GM21786 (cell line): ENCODE data around the gene RAB11FIP4.
"Not testable (repeated sequence)": the region's sequence is repeated elsewhere in the genome, so short reads cannot be mapped to it uniquely, and the experiment has no call there.

ENCODE experiments used
- ATAC-seq: cut with Tn5 transposase; IDR thresholded peaks from one replicate; pipeline ENCODE4 v1.9.1; 2021; ENCODE audit not compliant: unreplicated experiment

Gene RAB11FIP4

DNA sequence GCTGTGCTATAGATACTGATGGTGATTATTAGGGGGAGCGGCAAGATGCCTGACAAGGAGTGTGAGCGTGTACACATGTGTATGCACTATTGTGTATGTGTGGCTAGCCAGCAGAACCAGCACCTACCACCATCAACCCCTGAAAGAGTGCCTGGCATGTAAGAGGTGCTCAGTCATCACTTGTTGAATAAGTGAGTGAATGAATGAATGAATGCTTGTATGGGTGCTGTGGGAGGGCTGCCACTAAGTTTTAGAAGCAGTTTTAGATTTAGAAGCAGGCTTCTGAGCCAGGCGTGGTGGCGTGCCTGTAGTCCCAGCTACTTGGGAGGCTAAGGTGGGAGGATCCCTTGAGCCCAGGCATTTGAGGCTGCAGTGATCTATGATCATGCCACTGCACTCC is 37.0 kb downstream of the RAB11FIP4 start:
- no peak for ATAC-seq

DNA sequence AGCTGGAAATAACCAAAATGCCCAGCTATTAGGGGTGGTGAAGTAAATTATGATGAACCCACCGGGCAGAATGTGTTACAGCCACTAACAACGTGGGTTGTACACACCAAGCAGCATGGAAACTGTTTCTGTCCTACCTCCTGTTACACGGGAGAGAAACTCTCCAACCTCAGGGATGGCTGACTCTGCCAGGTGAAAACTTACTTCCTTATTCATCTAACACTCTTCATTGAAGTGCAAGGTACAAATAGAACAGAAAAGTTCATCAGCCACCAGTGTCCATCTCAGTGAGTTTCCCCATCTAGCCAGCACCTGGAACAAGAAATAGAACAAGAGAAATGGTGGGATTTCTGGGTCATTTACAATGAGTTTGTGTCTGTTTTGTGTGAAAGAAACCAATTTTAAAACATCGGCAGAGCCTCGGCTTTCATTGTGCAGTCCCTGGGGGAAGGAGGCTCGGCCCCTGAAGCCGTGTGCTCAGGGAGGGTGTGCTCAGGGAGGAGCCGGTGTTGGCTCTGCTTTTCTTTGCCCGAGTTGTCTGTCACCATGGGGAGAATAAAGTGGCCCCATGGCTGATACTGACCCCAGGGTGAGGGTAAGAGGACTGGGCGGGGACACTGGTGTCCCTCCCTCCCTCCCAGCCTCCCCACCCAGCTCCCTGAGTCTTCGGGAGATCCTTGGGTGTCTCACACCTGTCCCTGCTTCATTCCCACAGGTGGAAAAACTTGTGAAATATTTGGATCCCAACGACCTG is 39.8 kb downstream of the RAB11FIP4 start:
- ATAC-seq = no peak

DNA sequence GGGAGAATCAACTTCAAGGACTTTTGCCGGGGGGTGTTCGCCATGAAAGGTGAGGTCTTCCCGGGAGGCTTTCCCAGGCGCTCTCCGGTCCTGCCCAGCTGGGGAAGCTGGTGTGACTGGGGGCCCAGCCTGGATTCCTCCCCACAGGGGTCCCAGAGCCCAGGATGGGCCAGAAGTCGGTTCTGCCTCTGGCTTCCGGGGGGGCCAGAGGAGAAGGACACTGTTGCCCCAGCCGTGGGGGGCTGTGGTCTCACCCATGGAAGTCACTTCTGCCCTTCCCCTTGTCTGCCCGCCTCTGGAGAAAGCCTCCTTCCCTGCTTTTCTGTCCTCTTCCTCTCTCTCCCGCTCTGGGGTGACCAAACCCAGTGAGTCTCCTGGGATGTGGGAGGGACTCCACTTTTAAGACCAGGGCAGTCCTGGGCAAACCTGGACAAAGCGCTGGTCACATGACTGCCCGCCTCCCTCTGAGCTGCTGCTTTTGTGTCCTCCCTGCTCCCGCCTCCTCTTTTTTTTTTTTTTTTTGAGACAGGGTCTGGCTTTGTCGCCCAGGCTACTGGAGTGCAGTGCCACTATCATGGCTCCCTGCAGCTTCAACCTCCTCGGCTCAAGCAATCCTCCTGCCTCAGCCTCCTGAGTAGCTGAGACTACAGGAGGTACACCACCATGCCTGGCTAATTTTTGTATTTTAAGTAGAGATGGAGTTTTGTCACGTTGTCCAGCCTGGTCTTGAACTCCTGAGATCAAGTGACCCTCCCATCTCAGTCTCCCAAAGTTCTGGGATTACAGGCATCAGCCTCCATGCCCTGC is 40.6 kb downstream of the RAB11FIP4 start:
- no peak for ATAC-seq

DNA sequence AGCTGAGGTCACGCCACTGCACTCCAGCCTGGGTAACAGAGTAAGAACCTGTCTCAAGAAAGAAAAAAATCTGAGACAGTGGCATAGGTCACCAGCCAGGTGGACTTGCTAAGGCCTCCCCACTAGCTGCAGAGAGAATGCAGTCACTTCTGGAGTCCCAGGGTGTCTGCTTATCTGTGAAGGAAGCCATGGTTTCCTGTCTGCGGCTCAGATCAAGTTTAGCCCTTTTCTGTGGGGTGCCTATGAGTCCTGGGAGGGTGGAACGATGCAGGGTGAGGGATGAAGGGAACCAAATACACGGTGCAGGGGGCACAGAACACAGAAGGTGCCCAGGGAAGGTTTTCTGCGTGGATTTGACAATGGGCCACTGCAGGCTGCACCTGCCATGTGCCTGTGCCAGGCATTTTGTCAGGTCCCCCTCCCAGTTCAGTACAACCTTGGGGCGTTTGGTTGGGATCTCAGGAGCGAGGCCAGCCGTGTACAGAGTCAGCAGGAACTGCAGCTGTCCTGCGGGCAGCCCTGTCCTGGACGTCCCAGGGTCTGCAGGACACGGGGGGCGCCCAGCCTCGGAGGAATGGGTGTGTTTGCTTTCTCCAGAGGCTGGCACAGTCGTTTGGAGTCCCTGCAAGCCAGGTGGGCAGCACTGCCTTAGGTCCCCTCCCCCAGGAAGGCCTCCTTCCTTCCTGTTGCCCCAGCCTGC is 41.8 kb downstream of the RAB11FIP4 start:
- ATAC-seq = no peak

DNA sequence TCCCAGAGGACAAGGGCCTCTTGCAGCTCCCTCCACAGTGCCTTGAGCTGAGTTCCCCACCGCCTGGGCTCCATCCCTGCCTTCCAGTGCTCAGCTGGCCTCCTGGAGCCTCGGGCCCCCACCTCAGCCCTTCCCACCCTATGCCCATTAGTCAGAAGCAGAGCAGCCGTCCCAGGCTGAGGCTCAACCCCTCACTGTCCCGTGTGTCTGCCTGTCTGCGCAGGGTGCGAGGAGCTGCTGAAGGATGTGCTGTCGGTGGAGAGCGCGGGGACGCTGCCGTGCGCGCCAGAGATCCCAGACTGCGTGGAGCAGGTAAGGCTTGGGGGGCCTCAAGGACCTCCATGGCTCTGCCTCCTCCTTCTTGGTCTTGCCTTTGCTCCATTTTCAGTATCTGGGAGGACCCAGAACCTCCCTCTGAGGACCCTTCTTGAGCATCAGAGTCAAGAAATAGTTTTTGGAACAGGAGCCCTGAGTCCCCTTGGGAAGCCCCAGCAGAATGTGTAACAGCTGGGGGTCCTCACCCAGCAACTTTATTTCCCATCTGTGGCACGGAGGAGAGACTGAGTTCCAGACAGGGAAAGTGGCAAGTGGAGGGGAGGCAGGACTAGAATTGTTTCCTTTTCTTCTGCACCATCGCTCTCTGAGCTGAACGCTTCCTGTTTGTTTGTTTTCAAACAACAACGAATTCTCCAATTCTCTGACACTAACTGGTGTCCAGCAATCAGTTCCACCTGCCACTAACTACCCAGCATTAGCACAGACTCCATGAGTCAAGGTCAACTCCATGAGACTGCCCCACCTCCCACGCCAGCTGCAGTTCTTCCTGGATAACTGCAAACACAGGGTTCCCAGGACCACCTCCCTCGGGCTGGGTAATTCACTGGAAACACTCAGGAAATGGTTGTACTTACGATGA is 42.6 kb downstream of the RAB11FIP4 start:
- no peak for ATAC-seq

DNA sequence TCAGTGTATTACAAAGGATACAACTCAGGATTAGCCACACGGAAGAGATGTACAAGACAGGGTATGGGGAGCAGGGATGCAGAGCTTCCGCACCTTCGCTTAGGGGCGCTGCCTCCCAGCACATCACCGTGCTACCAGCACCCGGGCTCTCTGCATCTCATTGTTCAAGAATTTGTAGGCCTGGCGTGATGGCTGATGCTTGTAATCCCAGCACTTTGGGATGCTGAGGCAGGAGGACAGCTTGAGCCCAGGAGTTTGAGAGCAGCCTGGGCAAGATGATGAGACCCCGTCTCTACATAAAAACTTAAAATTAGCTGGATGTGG is 43.2 kb downstream of the RAB11FIP4 start:
- ATAC-seq = no peak

DNA sequence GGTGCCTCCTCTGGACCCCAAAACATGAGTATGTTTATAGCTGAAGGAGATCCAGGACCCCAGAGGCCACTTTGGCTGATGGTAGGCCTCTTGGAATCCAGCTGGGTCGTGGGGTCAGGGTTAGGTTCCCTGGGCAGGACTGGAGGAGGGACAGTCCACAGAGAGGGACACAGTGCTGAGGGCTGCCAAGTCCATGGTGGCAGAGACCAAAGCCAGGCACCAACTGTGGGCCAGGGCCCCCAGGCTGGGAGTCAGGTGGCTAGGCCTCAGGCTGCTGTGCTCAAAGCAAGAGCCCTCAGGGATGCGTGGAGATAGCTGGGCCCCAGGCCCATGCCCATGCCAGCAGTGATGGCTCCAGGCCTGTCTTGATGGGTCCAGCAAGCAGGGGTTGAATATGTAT is 44.1 kb downstream of the RAB11FIP4 start:
- ATAC-seq = no peak

DNA sequence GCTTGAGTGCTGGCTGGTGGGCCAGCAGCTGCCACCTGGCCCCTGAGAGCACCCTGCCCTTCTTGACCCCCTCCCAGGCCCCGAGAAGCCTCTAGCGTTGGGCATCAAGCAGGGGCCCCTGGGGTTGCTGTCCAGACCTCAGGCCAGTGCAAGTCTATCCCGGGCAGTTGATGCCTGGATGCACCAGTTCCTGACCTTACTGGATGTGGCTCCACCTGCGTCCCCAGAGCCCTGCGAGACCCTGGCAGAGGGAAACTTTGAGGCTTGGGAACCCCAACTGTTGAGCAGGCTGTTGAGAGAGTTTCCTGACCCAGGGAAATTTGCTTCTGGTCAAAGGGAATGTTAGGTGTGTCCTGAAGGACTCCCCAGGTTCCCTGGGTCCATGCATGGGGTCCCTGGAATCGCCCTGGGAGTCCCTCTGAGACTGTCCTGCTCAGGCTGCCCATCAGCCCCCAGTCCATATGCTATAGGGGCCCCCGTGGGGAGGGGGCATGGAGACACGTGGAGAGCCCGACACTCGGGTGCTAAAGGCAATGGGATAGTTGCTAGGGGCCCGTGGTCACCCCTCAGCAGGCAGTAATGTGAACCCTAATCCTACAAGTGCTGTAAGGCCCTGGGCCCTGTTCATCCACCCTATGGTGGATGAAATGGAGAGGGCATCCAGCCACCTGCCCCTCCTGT is 46.4 kb downstream of the RAB11FIP4 start:
- ATAC-seq = no peak

DNA sequence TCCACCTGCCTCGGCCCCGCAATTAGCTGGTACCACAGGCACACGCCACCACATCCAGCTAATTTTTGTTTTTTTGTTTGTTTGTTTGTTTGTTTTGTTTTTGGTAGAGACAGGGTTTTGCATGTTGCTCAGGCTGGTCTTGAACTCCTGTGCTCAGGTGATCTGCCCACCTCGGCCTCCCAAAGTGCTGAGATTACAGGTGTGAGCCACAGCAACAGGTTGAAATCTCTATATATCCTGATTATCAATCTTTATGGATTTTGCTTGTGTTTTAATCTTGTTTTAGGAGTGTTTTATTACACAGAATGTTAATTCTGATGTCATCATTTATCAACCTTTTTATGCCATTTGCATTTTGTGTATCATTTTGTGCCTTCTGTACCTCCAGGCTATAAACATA is 48.2 kb downstream of the RAB11FIP4 start:
- no peak for ATAC-seq

DNA sequence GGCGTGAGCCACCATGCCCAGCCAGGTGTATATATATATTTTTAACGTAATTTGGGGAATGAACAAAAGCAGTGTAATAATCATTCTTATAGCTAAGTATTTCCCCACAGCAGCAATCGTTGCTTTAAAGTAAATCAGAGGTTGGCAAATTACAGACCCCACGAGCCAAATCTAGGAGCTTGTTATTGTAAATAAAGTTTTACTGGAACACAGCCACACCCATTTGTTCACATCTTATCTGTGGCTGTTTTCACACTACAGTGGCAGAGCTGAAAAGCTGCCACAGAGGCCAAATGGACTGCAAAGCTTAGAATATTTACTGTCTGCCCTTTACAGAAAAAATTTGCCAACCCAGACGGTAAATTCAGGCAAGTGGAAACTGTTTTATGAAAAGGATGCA is 50.8 kb downstream of the RAB11FIP4 start:
- ATAC-seq = no peak

DNA sequence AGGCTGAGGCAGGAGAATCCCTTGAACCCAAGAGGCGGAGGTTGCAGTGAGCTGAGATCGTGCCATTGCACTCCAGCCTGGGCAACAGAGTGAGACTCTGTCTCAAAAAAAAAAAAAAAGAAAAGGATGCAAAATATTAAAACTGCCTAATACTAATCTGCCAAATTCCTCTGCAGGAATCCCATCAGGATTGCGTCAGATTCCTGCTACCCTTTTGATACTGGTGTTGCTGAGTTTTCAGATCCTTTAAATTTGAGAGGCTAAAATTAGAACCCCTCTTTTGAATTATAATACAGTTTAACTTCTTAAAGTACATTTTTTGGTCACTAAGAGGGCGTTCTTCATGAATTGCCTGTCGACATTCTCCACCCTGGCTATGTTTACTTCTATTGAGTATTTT is 51.4 kb downstream of the RAB11FIP4 start:
- not testable (repeated sequence) for ATAC-seq

DNA sequence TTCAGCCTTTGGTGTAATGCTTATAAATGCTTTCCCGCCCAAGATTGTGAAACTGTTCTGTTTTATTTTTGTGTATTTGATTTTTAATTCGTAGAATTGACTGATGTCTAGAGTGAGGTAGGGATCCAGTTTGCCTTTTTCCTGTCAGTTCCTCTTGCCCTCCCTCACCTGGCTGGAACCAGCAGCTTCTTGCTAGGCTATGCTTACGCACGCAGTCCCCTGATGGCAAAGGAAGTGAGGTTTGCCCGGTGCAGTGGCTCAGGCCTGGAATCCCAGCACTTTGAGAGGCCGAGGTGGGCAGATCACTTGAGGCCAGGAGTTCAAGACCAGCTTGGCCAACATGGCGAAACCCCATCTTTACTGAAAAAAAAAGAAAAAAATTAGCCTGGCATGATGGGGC is 51.9 kb downstream of the RAB11FIP4 start:
- no peak for ATAC-seq

DNA sequence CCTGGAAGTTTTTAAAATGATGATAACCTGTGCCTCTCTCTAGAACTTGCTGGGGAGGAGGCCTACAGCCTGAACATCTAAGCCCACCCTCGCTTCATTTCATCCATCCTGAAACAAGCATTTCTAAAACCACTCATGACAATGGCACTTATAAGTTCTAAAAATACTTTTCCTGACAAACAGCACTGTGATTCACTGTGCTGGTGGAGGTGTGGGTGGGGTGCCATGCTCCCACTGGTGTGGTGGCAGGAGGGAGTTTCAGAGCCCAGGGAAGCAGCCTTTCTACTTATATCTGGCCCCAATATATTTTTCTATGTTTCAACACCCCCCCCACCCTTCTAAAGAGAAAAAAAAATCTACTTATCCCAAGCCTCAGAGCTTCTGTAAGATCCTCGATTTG is 52.6 kb downstream of the RAB11FIP4 start:
- no peak for ATAC-seq

DNA sequence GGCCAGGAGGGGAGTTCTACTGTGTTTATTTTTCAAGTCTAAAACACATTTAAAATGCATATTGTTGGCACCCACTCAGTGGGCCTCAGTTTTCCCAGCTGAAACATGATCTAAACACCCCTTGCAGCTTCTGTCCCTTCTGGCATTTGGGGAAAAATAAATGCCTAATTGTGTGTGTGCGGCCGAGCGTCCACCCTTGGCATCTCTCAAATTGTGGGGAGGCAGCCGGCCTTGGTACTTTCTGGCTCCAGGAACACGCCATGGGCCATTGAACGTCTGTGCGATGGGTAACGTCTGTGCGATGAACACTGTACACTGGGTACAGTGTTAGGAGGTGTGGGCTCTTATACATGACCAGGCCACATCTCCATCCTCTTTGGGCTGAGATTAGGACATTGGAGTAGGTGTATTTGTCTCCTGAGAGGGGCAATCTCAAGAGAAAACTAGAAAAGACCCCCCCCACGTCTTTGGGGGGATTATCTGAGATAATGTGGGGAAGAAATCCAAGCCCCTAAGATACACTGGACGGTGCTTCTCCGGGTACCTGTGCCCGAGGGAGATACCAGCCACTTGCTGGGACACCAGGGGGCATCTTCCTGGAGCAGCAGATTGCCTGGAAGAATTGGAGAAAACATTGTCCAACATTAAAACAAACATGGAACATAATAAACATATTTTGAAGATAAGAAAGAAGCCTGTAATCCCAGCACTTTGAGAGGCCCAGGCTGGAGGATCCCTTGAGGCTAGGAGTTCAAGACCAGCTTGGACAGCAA is 54.9 kb downstream of the RAB11FIP4 start:
- ATAC-seq = no peak

DNA sequence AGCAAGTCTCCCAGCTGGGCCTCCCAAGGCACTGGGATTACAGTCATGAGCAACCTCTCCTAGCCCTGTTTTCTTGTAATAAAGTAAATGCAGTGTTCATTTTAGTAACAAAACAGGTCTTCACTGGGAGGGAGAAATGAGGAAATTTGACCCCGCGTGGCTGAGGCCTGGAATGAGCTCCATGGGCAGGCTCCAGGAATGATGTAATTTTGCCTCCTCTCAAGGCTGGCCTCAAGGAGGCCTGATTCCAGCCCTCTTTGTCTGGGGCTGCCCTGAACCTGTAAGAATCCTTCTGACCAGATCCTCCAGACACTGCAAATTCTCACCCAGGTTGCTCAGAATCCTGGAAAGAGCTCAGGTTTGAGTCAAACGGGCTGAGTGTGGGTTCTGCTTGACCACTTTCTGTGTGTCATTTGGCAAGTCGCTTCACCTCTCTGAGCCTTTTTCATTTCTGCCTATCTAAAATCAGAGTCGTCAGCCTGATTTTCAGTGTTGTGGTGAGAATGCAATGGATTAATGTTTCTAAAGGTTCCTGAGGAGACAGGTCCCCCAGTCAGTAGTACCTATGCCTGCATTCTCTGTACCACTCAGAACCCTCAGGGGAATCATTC is 57.1 kb downstream of the RAB11FIP4 start:
- ATAC-seq = no peak

DNA sequence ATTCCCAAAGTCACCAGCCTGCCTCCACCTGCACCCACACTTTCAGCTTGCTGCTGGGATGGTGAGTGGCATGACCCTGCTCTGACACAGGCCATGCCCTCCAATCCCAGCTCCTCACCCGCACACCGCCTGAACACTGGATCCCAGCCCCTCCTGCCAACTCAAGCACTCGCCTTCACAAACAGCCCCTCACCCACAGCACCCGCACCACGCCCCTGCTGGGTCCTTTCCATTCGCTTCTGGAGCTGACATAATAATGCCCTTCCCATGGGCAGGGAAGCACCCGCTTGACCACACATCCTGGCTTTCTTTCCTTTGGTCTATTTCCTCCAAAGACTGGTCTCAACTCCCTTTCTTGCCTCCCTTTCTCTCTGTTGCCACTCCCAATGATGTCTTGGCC is 57.6 kb downstream of the RAB11FIP4 start:
- ATAC-seq = no peak

DNA sequence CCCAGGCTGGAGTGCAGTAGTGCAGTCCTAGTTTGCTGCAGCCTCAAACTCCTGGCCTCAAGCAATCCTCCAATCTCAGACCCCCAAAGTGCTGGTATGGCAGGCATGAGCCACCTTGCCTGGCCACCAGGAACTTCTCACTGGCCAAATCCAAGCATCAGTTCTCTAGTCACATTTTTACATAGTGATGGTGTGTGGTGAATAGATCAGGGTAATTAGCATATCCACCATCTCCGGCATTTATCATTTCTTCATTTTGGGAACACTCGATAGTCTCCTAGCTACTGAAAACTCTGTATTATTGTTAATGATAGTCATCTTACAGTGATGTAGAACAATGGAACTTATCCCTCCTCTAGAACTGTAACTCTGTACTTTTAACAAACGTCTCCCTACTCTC is 58.3 kb downstream of the RAB11FIP4 start:
- no peak for ATAC-seq

DNA sequence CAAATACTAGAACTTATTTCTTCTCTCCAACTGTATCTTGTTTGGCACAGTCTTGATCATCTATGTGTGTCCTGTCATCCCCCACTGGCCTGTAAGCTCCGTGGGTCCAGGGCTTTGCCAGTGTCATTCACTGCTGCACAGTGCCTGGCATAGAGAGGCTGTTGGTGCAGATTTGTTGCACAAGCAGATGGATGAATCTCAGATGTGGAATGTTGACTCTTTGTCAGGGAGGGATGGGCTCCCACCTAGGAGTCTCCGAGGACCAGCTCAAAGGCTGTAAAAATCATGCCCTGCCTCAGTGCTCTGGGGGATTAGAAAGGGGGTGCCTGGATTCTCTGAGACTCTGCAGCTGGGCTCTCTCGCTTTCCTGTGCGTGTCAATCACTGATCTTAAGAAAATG is 60.6 kb downstream of the RAB11FIP4 start:
- no peak for ATAC-seq

DNA sequence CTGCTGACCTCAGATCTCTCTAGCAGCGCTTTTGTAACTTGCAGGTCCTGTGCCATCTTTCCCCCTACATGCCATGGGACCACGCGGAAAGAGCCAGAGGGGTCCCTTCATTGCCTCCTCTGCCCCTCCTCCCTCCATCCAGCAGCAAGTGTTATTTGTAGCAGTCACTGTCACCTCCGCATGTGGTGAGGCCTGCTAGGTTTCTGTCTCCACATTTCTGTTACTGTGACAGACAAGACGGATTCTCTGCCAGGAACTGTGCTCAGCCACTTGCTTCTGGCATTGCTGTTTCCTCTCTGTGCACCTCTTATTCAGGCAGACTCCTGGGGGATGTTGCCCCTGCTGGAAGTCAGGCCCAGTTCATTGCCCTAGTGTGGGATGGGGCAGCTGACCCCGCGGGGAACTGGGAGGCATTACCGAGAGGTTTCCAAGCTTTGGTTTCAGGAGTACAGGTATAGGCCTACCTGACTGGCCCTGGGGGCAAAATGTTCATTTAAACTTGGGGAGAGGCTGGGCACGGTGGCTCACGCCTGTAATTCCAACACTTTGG is 61.2 kb downstream of the RAB11FIP4 start:
- ATAC-seq = no peak
